ENCODE results near the gene SLITRK3.

SLITRK3 gene

GRCh38 chr3:165195640-165196576, at the start of gene SLITRK3:
TSS of gene SLITRK3 (minus strand) at chr3:165196384. CDS start at chr3:165190830, 5,554 bp downstream.
- DNase-seq: no peak

- no peak for DNase-seq
Measured at GRCh38 chr3:165243597-165243996, 47.4 kb upstream of the SLITRK3 start.

GRCh38 chr3:165233501-165234195, 37.5 kb upstream of the SLITRK3 start:
- no peak for DNase-seq

GRCh38 chr3:165225604-165226003, 29.4 kb upstream of the SLITRK3 start:
- DNase-seq: no peak

GRCh38 chr3:165217739-165218138, 21.6 kb upstream of the SLITRK3 start:
- no peak for DNase-seq

- no peak for DNase-seq
Measured at GRCh38 chr3:165212580-165212979, 16.4 kb upstream of the SLITRK3 start.

GRCh38 chr3:165211721-165212120, 15.5 kb upstream of the SLITRK3 start:
- no peak for DNase-seq

- DNase-seq: no peak
Measured at GRCh38 chr3:165210727-165211126, 14.5 kb upstream of the SLITRK3 start.

GRCh38 chr3:165210132-165210531, 13.9 kb upstream of the SLITRK3 start:
- no peak for DNase-seq

- DNase-seq: no peak
Measured at GRCh38 chr3:165206454-165207266, 10.5 kb upstream of the SLITRK3 start.

- DNase-seq: no peak
Measured at GRCh38 chr3:165204445-165204844, 8.3 kb upstream of the SLITRK3 start.

GRCh38 chr3:165202995-165203394, 6.8 kb upstream of the SLITRK3 start:
- no peak for DNase-seq

- DNase-seq: no peak
Measured at GRCh38 chr3:165201964-165202363, 5.8 kb upstream of the SLITRK3 start.

- no peak for DNase-seq
Measured at GRCh38 chr3:165197481-165197800, 1.3 kb upstream of the SLITRK3 start.

GRCh38 chr3:165196577-165197480, 645 bp upstream of the SLITRK3 start:
- no peak for DNase-seq

GRCh38 chr3:165195241-165195639, 944 bp downstream of the SLITRK3 start:
- no peak for DNase-seq

- no peak for DNase-seq
Measured at GRCh38 chr3:165194511-165195240, 1.5 kb downstream of the SLITRK3 start.

GRCh38 chr3:165193366-165194254, 2.6 kb downstream of the SLITRK3 start:
- no peak for DNase-seq

GRCh38 chr3:165192610-165193192, 3.5 kb downstream of the SLITRK3 start:
- DNase-seq: no peak

GRCh38 chr3:165191491-165191890, 4.7 kb downstream of the SLITRK3 start:
- DNase-seq: no peak

Measured in activated CD4-positive, CD25-positive, alpha-beta regulatory T cell (primary cell).